H1 (cell line): ENCODE measurements around the gene DOK6. TPM values are rescaled to one million over a fixed set of nuclear protein-coding genes. Genes with fewer than 3 reads are reported as not detected.

Source experiments
- CTCF ChIA-PET: fragments of 300-600 bp; sonication (Branson Sonifier 250); formaldehyde crosslinking; loops from one replicate; lab custom pipeline; 2021; ENCODE audit not compliant: partially characterized antibody; lab: Charles Lee
- POLR2A ChIA-PET: fragments of 300-600 bp; sonication (Branson Sonifier 250); formaldehyde crosslinking; loops from one replicate; lab custom pipeline; 2021; ENCODE audit warnings: inconsistent platforms; ENCODE audit not compliant: partially characterized antibody; lab: Charles Lee
- DNase-seq, 2 experiments: peaks; one replicate each; pipeline versions ENCODE4 v3.0.0 to v3.0.0-alpha.2; 2010 to 2022; ENCODE audit warnings: low spot score in 2 of 2, low read depth in 1 of 2, mixed read lengths in 1 of 2
- FAIRE-seq: peaks from 2 replicates; lab custom pipeline; 2011; peaks lifted over from hg19 to GRCh38; lab: Jason Lieb, UNC
- H2AFZ ChIP-seq: 2 replicates; pipeline ENCODE4 v1.8.1; 2012; ENCODE audit warnings: low read length, inconsistent platforms
- H2AK5ac ChIP-seq: 2 replicates; pipeline ENCODE4 v1.6.1; 2013; ENCODE audit warnings: low read depth, low read length
- H2BK120ac ChIP-seq: replicated peaks from 2 replicates; pipeline ENCODE3; 2013; ENCODE audit warnings: low read depth, low read length, inconsistent platforms
- H2BK12ac ChIP-seq: 2 replicates; pipeline ENCODE4 v1.6.1; 2013; ENCODE audit warnings: low read depth, low read length
- H2BK15ac ChIP-seq: 2 replicates; pipeline ENCODE4 v1.6.1; 2013; ENCODE audit warnings: low read length
- H2BK20ac ChIP-seq: 2 replicates; pipeline ENCODE4 v1.6.1; 2013; ENCODE audit warnings: low read length
- H2BK5ac ChIP-seq: 2 replicates; pipeline ENCODE4 v1.6.1; 2013; ENCODE audit warnings: low read depth, low read length
- H3K14ac ChIP-seq: 2 replicates; pipeline ENCODE4 v1.6.1; 2013; ENCODE audit warnings: inconsistent platforms; ENCODE audit not compliant: insufficient read length
- H3K18ac ChIP-seq: 2 replicates; pipeline ENCODE4 v1.6.1; 2013; ENCODE audit warnings: low read length; ENCODE audit errors: extremely low read depth
- H3K23ac ChIP-seq: 2 replicates; pipeline ENCODE4 v1.6.1; 2013; ENCODE audit warnings: inconsistent platforms; ENCODE audit not compliant: insufficient read length
- H3K23me2 ChIP-seq: 2 replicates; pipeline ENCODE4 v1.6.1; 2013; ENCODE audit warnings: low read depth, low read length
- H3K27ac ChIP-seq: 2 replicates; pipeline ENCODE4 v1.6.1; 2011; ENCODE audit warnings: low read depth, low read length, inconsistent platforms
- H3K27me3 ChIP-seq, 4 experiments: replicated peaks in 1 of 4; 1 replicate in 1 of 4; 2 replicates in 3 of 4; pipeline versions ENCODE4 v1.6.1 to v1.8.1; 2011 to 2013; ENCODE audit warnings: low read length in 3 of 4, mild to moderate bottlenecking in 3 of 4, inconsistent platforms in 2 of 4, mixed read lengths in 2 of 4, moderate library complexity in 1 of 4; ENCODE audit not compliant: control insufficient read depth in 3 of 4, insufficient read depth in 3 of 4; ENCODE audit errors: extremely low read depth in 1 of 4
- H3K36me3 ChIP-seq, 4 experiments: 2 replicates each; pipeline versions ENCODE4 v1.6.1 to v1.8.1; 2011 to 2013; ENCODE audit warnings: mild to moderate bottlenecking in 4 of 4, low read length in 3 of 4, moderate library complexity in 2 of 4, control low read depth in 1 of 4, inconsistent platforms in 1 of 4; ENCODE audit not compliant: insufficient read depth in 4 of 4, control insufficient read depth in 2 of 4
- H3K4ac ChIP-seq: replicated peaks from 2 replicates; pipeline ENCODE3; 2013; ENCODE audit warnings: low read length, low read depth, mixed read lengths, inconsistent platforms; ENCODE audit not compliant: insufficient read length
- H3K4me1 ChIP-seq, 4 experiments: replicated peaks in 1 of 4; 1 replicate in 1 of 4; 2 replicates in 3 of 4; pipeline versions ENCODE4 v1.6.1 to v1.8.1; 2011 to 2013; ENCODE audit warnings: low read length in 3 of 4, inconsistent platforms in 2 of 4, mixed read lengths in 1 of 4; ENCODE audit not compliant: insufficient read depth in 4 of 4, control insufficient read depth in 3 of 4
- H3K4me2 ChIP-seq, 2 experiments: 2 replicates each; pipeline versions ENCODE4 v1.6.1 to v1.8.1; 2011 to 2013; ENCODE audit warnings: low read depth in 2 of 2, low read length in 2 of 2, control low read depth in 1 of 2, inconsistent platforms in 1 of 2, mild to moderate bottlenecking in 1 of 2; ENCODE audit not compliant: insufficient read depth in 1 of 2
- H3K4me3 ChIP-seq, 4 experiments: fragments of 200-600, 300-600 bp in 1 of 4; sonication (generic), shearing (Covaris generic), sonication (Bioruptor Twin) in 1 of 4; 2 replicates each; pipeline versions ENCODE4 v1.5.1 to v1.8.1; 2011 to 2016; ENCODE audit warnings: low read length in 4 of 4, low read depth in 3 of 4, control low read depth in 2 of 4, inconsistent platforms in 2 of 4, mild to moderate bottlenecking in 2 of 4, mixed read lengths in 1 of 4, moderate library complexity in 1 of 4; ENCODE audit not compliant: insufficient read depth in 2 of 4; ENCODE audit errors: extremely low read depth in 1 of 4
- H3K56ac ChIP-seq: replicated peaks from 2 replicates; pipeline ENCODE3; 2013; ENCODE audit warnings: low read depth, mild to moderate bottlenecking, mixed read lengths, low read length, inconsistent platforms; ENCODE audit not compliant: insufficient read length
- H3K79me1 ChIP-seq: 2 replicates; pipeline ENCODE4 v1.6.1; 2013; ENCODE audit warnings: low read depth, low read length, control low read depth
- H3K79me2 ChIP-seq, 2 experiments: 2 replicates each; pipeline versions ENCODE4 v1.6.1 to v1.8.1; 2012 to 2013; ENCODE audit warnings: low read length in 2 of 2, mild to moderate bottlenecking in 2 of 2, inconsistent platforms in 1 of 2; ENCODE audit not compliant: insufficient read depth in 2 of 2, control insufficient read depth in 1 of 2
- H3K9ac ChIP-seq, 4 experiments: replicated peaks in 1 of 4; 1 replicate in 1 of 4; 2 replicates in 3 of 4; pipeline versions ENCODE4 v1.6.1 to v1.8.1; 2011 to 2013; ENCODE audit warnings: low read depth in 3 of 4, low read length in 3 of 4, control low read depth in 2 of 4, mild to moderate bottlenecking in 2 of 4, moderate library complexity in 2 of 4, inconsistent platforms in 1 of 4; ENCODE audit errors: extremely low read depth in 1 of 4
- H3K9me3 ChIP-seq, 2 experiments: 2 replicates each; pipeline versions ENCODE4 v1.6.1 to v1.8.1; 2012 to 2013; ENCODE audit warnings: mild to moderate bottlenecking in 2 of 2, moderate library complexity in 2 of 2, control low read depth in 1 of 2, inconsistent platforms in 1 of 2, low read depth in 1 of 2, low read length in 1 of 2, mixed read lengths in 1 of 2; ENCODE audit not compliant: insufficient read depth in 2 of 2
- H4K20me1 ChIP-seq, 2 experiments: replicated peaks in 1 of 2; 2 replicates each; pipeline versions ENCODE3 to v1.8.1; 2011 to 2013; ENCODE audit warnings: inconsistent platforms in 2 of 2, low read length in 2 of 2, mild to moderate bottlenecking in 1 of 2; ENCODE audit not compliant: insufficient read depth in 2 of 2, control insufficient read depth in 1 of 2
- H4K5ac ChIP-seq: 2 replicates; pipeline ENCODE4 v1.6.1; 2013; ENCODE audit warnings: low read length, low read depth, mixed read lengths, inconsistent platforms; ENCODE audit not compliant: insufficient read length
- H4K8ac ChIP-seq: 2 replicates; pipeline ENCODE4 v1.8.0; 2013; ENCODE audit warnings: mild to moderate bottlenecking, moderate library complexity, low read length, inconsistent platforms; ENCODE audit not compliant: insufficient read depth; ENCODE audit errors: extremely low read depth
- H4K91ac ChIP-seq: replicated peaks from 2 replicates; pipeline ENCODE3; 2013; ENCODE audit warnings: low read length, mixed read lengths, inconsistent platforms; ENCODE audit not compliant: insufficient read length
- BCL11A ChIP-seq, 2 experiments: IDR thresholded peaks; one replicate each; pipeline ENCODE4 v1.6.1; 2011; ENCODE audit warnings: low read depth in 2 of 2, low read length in 2 of 2, mild to moderate bottlenecking in 2 of 2
- CHD2 ChIP-seq: IDR thresholded peaks from 2 replicates; pipeline ENCODE4 v1.6.1; 2012; ENCODE audit warnings: low read length, improper control_type of control experiment
- E2F6 ChIP-seq: IDR thresholded peaks from 2 replicates; pipeline ENCODE4 v1.6.1; 2012; ENCODE audit warnings: inconsistent platforms
- EP300 ChIP-seq, 2 experiments: IDR thresholded peaks; 1 replicate in 1 of 2; 2 replicates in 1 of 2; pipeline ENCODE4 v1.6.1; 2011 to 2012; ENCODE audit warnings: low read depth in 2 of 2, low read length in 2 of 2, mild to moderate bottlenecking in 2 of 2, borderline replicate concordance in 1 of 2, inconsistent platforms in 1 of 2, moderate library complexity in 1 of 2
- KDM1A ChIP-seq: fragments of 200-600, 300-600 bp; sonication (generic); IDR thresholded peaks from 2 replicates; pipeline ENCODE4 v1.7.1; 2016; ENCODE audit warnings: mild to moderate bottlenecking, low read length, borderline replicate concordance
- NRF1 ChIP-seq: IDR thresholded peaks from 2 replicates; pipeline ENCODE4 v1.6.1; 2011; ENCODE audit warnings: mild to moderate bottlenecking, low read depth, low read length, improper control_type of control experiment
- POLR2AphosphoS5 ChIP-seq: IDR thresholded peaks from 2 replicates; pipeline ENCODE4 v1.6.1; 2011; ENCODE audit warnings: low read depth, low read length
- RNF2 ChIP-seq: fragments of 200-900, 300-1000 bp; sonication (generic); IDR thresholded peaks from 2 replicates; pipeline ENCODE4 v1.7.1; 2016; ENCODE audit warnings: borderline replicate concordance, low read depth, mild to moderate bottlenecking, antibody characterized with exemption, low read length; ENCODE audit not compliant: poor library complexity, severe bottlenecking; ENCODE audit errors: missing control alignments
- SIN3A ChIP-seq, 2 experiments: IDR thresholded peaks in 1 of 2; conservative IDR thresholded peaks in 1 of 2; 2 replicates each; pipeline ENCODE4 v1.6.1; 2011 to 2012; ENCODE audit warnings: low read length in 2 of 2, improper control_type of control experiment in 1 of 2, low read depth in 1 of 2, mild to moderate bottlenecking in 1 of 2
- TAF1 ChIP-seq: IDR thresholded peaks from 2 replicates; pipeline ENCODE4 v1.6.1; 2011; ENCODE audit warnings: mild to moderate bottlenecking, low read depth, low read length
- TCF12 ChIP-seq: IDR thresholded peaks from 2 replicates; pipeline ENCODE4 v1.6.1; 2011; ENCODE audit warnings: low read depth, mild to moderate bottlenecking, low read length
- TEAD4 ChIP-seq: IDR thresholded peaks from 2 replicates; pipeline ENCODE4 v1.6.1; 2012; ENCODE audit warnings: low read depth, low read length, inconsistent platforms, mixed read lengths
- YY1 ChIP-seq: IDR thresholded peaks from 2 replicates; pipeline ENCODE4 v1.6.1; 2011; ENCODE audit warnings: low read depth, mild to moderate bottlenecking, low read length
- ZNF274 ChIP-seq: IDR thresholded peaks from 2 replicates; pipeline ENCODE4 v1.7.0; 2012; ENCODE audit warnings: low read length, borderline replicate concordance; ENCODE audit errors: extremely low read depth
- WGBS, 2 experiments: shearing (Covaris generic) in 1 of 2; methylation state at CpG; one replicate each; pipeline versions ENCODE4 v1.1.6 to v1.1.7; 2013 to 2015; ENCODE audit warnings: low lambda C conversion rate in 2 of 2, mixed read lengths in 2 of 2, inconsistent platforms in 1 of 2, low coverage in 1 of 2, missing lambda C conversion rate in 1 of 2; ENCODE audit not compliant: insufficient replicate concordance in 2 of 2, insufficient coverage in 1 of 2, insufficient read length in 1 of 2; ENCODE audit errors: extremely low coverage in 1 of 2, missing lambda C conversion rate in 1 of 2; 5-methylcytosine and 5-hydroxymethylcytosine counted together
- polyA plus RNA-seq, 7 experiments: library from polyadenylated mRNA; depleted of rRNA in 3 of 7; stranded (reverse) in 5 of 7; unstranded in 2 of 7; fragments of >200 nt in 5 of 7; fragments of 200-250 nt in 2 of 7; gene quantifications; 1 replicate in 5 of 7; 2 replicates in 1 of 7; 4 replicates in 1 of 7; pipeline versions ENCODE4 v1.2.1 to v1.2.3, GENCODE V29; 2011 to 2013; ENCODE audit warnings: missing spikeins in 2 of 7, mixed read lengths in 2 of 7
- total RNA-seq: library from RNA; stranded (reverse); fragmentation: NEBNext Ultra II Directional; extraction: Animal tissue kit (Norgen Biotek cat#: 25700); gene quantifications from 2 replicates; pipeline ENCODE4 v1.2.1, GENCODE V29; 2021

Gene DOK6
- total and polyA plus RNA-seq, 2 of the 8 experiments (the other 6 are each of a cell fraction or from before 2014, with no cell fraction given), result 0.33 to 0.50 TPM

GRCh38 chr18:69380324-69380723, 20.4 kb upstream of the DOK6 start:
- Histone ChIP-seq H3K4ac (no peak overlapping the region), H4K91ac (no peak overlapping the region), H2BK15ac (no peak overlapping the region), H3K56ac (no peak overlapping the region), H4K20me1 (no peaks in the 10 kb centered on the region), H3K23me2 (no peaks in the 10 kb centered on the region), H4K5ac (no peak overlapping the region), H4K8ac (no peak overlapping the region), H3K23ac (no peak overlapping the region), H3K27me3 (no peaks in the 10 kb centered on the region), H3K18ac (no peak overlapping the region), H2BK120ac (no peak overlapping the region), H3K79me1 (no peaks in the 10 kb centered on the region), H3K79me2 (no peaks in the 10 kb centered on the region), H3K9ac (no peak overlapping the region), H2AK5ac (no peak overlapping the region), H3K4me3 (no peak overlapping the region), H3K9me3 (no peaks in the 10 kb centered on the region), H2AFZ (no peak overlapping the region), H3K36me3 (no peaks in the 10 kb centered on the region), H2BK5ac (no peak overlapping the region), H3K14ac (no peak overlapping the region), H3K4me2 (no peak overlapping the region), H3K27ac (no peak overlapping the region), H2BK12ac (no peak overlapping the region), H2BK20ac (no peak overlapping the region), H3K4me1 (no peaks in the 10 kb centered on the region)
- WGBS, 2 experiments, result 90% methylated on average over 7 of the region's 7 CpGs; no CpG with 5 or more reads in 1 of the 2 experiments
- no peak for DNase-seq
- FAIRE-seq, result no peak
- ChIA-PET POLR2A (no interaction called here), CTCF (no interaction called here)
- TF ChIP-seq EP300 (IDR thresholded peaks at IDR 0.05; ENCODE audit: borderline replicate concordance in 1 of 2, low read depth in 2 of 2, low read length in 2 of 2) (no peak), BCL11A (IDR thresholded peaks at IDR 0.05; ENCODE audit: low read depth in 2 of 2, low read length in 2 of 2) (no peak), E2F6 (no peak), ZNF274 (no peak), SIN3A (conservative IDR thresholded peaks at IDR 0.05 in 1 of 2, IDR thresholded peaks at IDR 0.05 in 1 of 2; ENCODE audit: low read depth in 1 of 2, low read length in 2 of 2) (no peak), TCF12 (no peak), TAF1 (no peak), RNF2 (no peak), YY1 (no peak), CHD2 (no peak), POLR2AphosphoS5 (no peak), TEAD4 (no peak), NRF1 (no peak), KDM1A (no peak)
